SU-DHL-6 (cell line): ENCODE results near the gene E4F1.
"Not testable (repeated sequence)": the region's sequence is repeated elsewhere in the genome, so short reads cannot be mapped to it uniquely, and the experiment has no call there.

Experiments used
- EZH2phosphoT487 ChIP-seq: fragments of 200-600 bp; sonication (generic), shearing (Covaris generic); conservative IDR thresholded peaks from 2 replicates; pipeline ENCODE4 v1.6.1; 2018; ENCODE audit warnings: mild to moderate bottlenecking, antibody characterized with exemption, low read length, moderate library complexity, mixed read lengths
- TF ChIP-seq, protein P1 (sequence below): fragments of 200-600 bp; sonication (generic); IDR thresholded peaks from one replicate; pipeline ENCODE4 v1.5.1; 2017; ENCODE audit warnings: antibody characterized with exemption, mild to moderate bottlenecking, low read length, moderate library complexity; ENCODE audit not compliant: insufficient read depth, poor library complexity, severe bottlenecking

DNA sequence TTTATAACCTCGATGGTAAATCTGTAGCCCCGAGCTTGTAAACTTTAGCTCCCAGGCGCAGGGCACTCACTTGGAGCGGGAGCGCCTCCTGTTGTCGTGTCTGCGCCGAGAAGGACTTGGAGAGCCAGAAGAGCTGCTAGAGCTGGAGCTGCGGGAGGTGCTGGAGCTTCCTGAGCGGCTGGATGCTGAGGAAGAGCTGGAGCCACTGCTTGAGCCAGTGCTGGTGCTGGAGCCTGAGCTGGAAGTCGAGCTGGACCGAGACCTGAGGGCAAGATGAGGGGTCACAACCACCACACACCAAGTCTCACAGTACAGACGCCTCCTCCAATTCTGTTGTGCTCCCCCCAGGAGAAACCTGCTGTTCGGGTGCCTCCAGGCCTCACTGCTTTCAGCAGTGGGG is 39.6 kb downstream of the E4F1 start:
- TF ChIP-seq, protein P1, sequence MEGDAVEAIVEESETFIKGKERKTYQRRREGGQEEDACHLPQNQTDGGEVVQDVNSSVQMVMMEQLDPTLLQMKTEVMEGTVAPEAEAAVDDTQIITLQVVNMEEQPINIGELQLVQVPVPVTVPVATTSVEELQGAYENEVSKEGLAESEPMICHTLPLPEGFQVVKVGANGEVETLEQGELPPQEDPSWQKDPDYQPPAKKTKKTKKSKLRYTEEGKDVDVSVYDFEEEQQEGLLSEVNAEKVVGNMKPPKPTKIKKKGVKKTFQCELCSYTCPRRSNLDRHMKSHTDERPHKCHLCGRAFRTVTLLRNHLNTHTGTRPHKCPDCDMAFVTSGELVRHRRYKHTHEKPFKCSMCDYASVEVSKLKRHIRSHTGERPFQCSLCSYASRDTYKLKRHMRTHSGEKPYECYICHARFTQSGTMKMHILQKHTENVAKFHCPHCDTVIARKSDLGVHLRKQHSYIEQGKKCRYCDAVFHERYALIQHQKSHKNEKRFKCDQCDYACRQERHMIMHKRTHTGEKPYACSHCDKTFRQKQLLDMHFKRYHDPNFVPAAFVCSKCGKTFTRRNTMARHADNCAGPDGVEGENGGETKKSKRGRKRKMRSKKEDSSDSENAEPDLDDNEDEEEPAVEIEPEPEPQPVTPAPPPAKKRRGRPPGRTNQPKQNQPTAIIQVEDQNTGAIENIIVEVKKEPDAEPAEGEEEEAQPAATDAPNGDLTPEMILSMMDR = not testable (repeated sequence)
- not testable (repeated sequence) for TF ChIP-seq EZH2phosphoT487
